Measurements from ENCODE around the gene MRTFA.
A peak's percentile ranks its signal among the peaks of the same experiment; 100 is the strongest.
"Not testable (repeated sequence)": the region's sequence is repeated elsewhere in the genome, so short reads cannot be mapped to it uniquely, and the experiment has no call there.

The MRTFA gene

GRCh38 chr22:40381461-40381860 lies 255.1 kb downstream of the MRTFA start:
- Histone ChIP-seq H3K4me3 (ENCODE audit: low read length in 2 of 2) (no peak overlapping the region), H2AFZ (ENCODE audit: low read length) (no peak overlapping the region), H3K79me1 (ENCODE audit: low read depth, low read length) (no peaks in the 10 kb centered on the region), H3K9me3 (replicated peaks in 1 of 2; ENCODE audit: control insufficient read depth in 2 of 2, insufficient read depth in 1 of 2, low read depth in 1 of 2, low read length in 2 of 2) (no peaks in the 10 kb centered on the region), H3K4ac (ENCODE audit: low read length) (no peak overlapping the region), H3K27ac (replicated peaks; ENCODE audit: low read length) (no peak overlapping the region), H2BK12ac (ENCODE audit: low read length) (no peak overlapping the region), H2BK120ac (ENCODE audit: low read depth, low read length) (no peak overlapping the region), H3K36me3 (replicated peaks in 1 of 2; ENCODE audit: control insufficient read depth in 2 of 2, insufficient read depth in 2 of 2, low read length in 2 of 2) (no peaks in the 10 kb centered on the region), H3K9ac (ENCODE audit: low read depth, low read length, poor library complexity) (no peak overlapping the region), H3K27me3 (ENCODE audit: control insufficient read depth in 3 of 3, insufficient read depth in 3 of 3, low read depth in 1 of 3, low read length in 3 of 3) (no peaks in the 10 kb centered on the region), H3K23ac (ENCODE audit: low read depth, low read length, poor library complexity) (no peak overlapping the region), H3K4me1 (ENCODE audit: control insufficient read depth in 2 of 2, insufficient read depth in 1 of 2, low read depth in 1 of 2, low read length in 2 of 2) (no peaks in the 10 kb centered on the region), H4K8ac (ENCODE audit: low read depth, low read length) (no peak overlapping the region), H2AK5ac (ENCODE audit: low read depth, low read length) (no peak overlapping the region), H2BK5ac (ENCODE audit: low read length) (no peak overlapping the region), H3K14ac (ENCODE audit: low read length) (no peak overlapping the region), H3K4me2 (ENCODE audit: insufficient read depth, low read length, poor library complexity, severe bottlenecking) (no peak overlapping the region), H2BK15ac (ENCODE audit: low read length) (no peak overlapping the region), H4K91ac (ENCODE audit: low read depth, low read length, poor library complexity) (no peak overlapping the region), H3K18ac (ENCODE audit: low read length) (no peak overlapping the region)
- no CpG with 5 or more reads among the region's 3 CpGs for WGBS, 2 donors (ENCODE audit: extremely low coverage in 2 of 2, insufficient read length in 2 of 2, insufficient replicate concordance in 1 of 2)
- DNase-seq (ENCODE audit: low spot score): no peak

GRCh38 chr22:40378448-40378847 lies 258.1 kb downstream of the MRTFA start:
- H3K27me3 ChIP-seq (ENCODE audit: control insufficient read depth in 3 of 3, insufficient read depth in 3 of 3, low read depth in 1 of 3, low read length in 3 of 3); DNase-seq (ENCODE audit: low spot score); H3K4me2 ChIP-seq (ENCODE audit: insufficient read depth, low read length, poor library complexity, severe bottlenecking); H3K79me1 ChIP-seq (ENCODE audit: low read depth, low read length); H3K36me3 ChIP-seq (replicated peaks in 1 of 2; ENCODE audit: control insufficient read depth in 2 of 2, insufficient read depth in 2 of 2, low read length in 2 of 2); H2BK12ac ChIP-seq (ENCODE audit: low read length); H4K8ac ChIP-seq (ENCODE audit: low read depth, low read length); H3K4me1 ChIP-seq (ENCODE audit: control insufficient read depth in 2 of 2, insufficient read depth in 1 of 2, low read depth in 1 of 2, low read length in 2 of 2); H4K91ac ChIP-seq (ENCODE audit: low read depth, low read length, poor library complexity); H3K4me3 ChIP-seq (ENCODE audit: low read length in 2 of 2); H3K9me3 ChIP-seq (replicated peaks in 1 of 2; ENCODE audit: control insufficient read depth in 2 of 2, insufficient read depth in 1 of 2, low read depth in 1 of 2, low read length in 2 of 2); H2BK5ac ChIP-seq (ENCODE audit: low read length); H3K18ac ChIP-seq (ENCODE audit: low read length); H3K9ac ChIP-seq (ENCODE audit: low read depth, low read length, poor library complexity); H3K27ac ChIP-seq (replicated peaks; ENCODE audit: low read length); H2AFZ ChIP-seq (ENCODE audit: low read length); H2BK15ac ChIP-seq (ENCODE audit: low read length); H3K4ac ChIP-seq (ENCODE audit: low read length); H3K14ac ChIP-seq (ENCODE audit: low read length); H3K23ac ChIP-seq (ENCODE audit: low read depth, low read length, poor library complexity); H2BK120ac ChIP-seq (ENCODE audit: low read depth, low read length); H2AK5ac ChIP-seq (ENCODE audit: low read depth, low read length): not testable (repeated sequence)
- WGBS, 2 donors (ENCODE audit: extremely low coverage in 2 of 2, insufficient read length in 2 of 2, insufficient replicate concordance in 1 of 2): no CpG with 5 or more reads among the region's 11 CpGs

GRCh38 chr22:40377931-40378330 lies 258.6 kb downstream of the MRTFA start:
- peaks cover 0 to 5% of the 10 kb centered on the region in 2 donors for H3K36me3 ChIP-seq (replicated peaks in 1 of 2; ENCODE audit: control insufficient read depth in 2 of 2, insufficient read depth in 2 of 2, low read length in 2 of 2)
- H3K4ac ChIP-seq (ENCODE audit: low read length): no peak overlapping the region
- no peaks in the 10 kb centered on the region for H3K79me1 ChIP-seq (ENCODE audit: low read depth, low read length)
- no peak overlapping the region for H2BK12ac ChIP-seq (ENCODE audit: low read length)
- no CpG with 5 or more reads among the region's 2 CpGs for WGBS, 2 donors (ENCODE audit: extremely low coverage in 2 of 2, insufficient read length in 2 of 2, insufficient replicate concordance in 1 of 2)
- H4K8ac ChIP-seq (ENCODE audit: low read depth, low read length): peak overlapping the region; percentile 57
- no peak overlapping the region for H4K91ac ChIP-seq (ENCODE audit: low read depth, low read length, poor library complexity)
- no peak overlapping the region for H3K4me3 ChIP-seq (ENCODE audit: low read length in 2 of 2)
- no peak overlapping the region for H2AK5ac ChIP-seq (ENCODE audit: low read depth, low read length)
- no peak overlapping the region for H2BK120ac ChIP-seq (ENCODE audit: low read depth, low read length)
- no peak overlapping the region for H3K4me2 ChIP-seq (ENCODE audit: insufficient read depth, low read length, poor library complexity, severe bottlenecking)
- no peak overlapping the region for H2BK5ac ChIP-seq (ENCODE audit: low read length)
- no peak overlapping the region for H3K23ac ChIP-seq (ENCODE audit: low read depth, low read length, poor library complexity)
- H3K9ac ChIP-seq (ENCODE audit: low read depth, low read length, poor library complexity): no peak overlapping the region
- no peak overlapping the region for H2AFZ ChIP-seq (ENCODE audit: low read length)
- H2BK15ac ChIP-seq (ENCODE audit: low read length): no peak overlapping the region
- no peak overlapping the region for H3K18ac ChIP-seq (ENCODE audit: low read length)
- H3K14ac ChIP-seq (ENCODE audit: low read length): no peak overlapping the region
- H3K4me1 ChIP-seq (ENCODE audit: control insufficient read depth in 2 of 2, insufficient read depth in 1 of 2, low read depth in 1 of 2, low read length in 2 of 2): no peaks in the 10 kb centered on the region
- H3K27me3 ChIP-seq (ENCODE audit: control insufficient read depth in 3 of 3, insufficient read depth in 3 of 3, low read depth in 1 of 3, low read length in 3 of 3): no peaks in the 10 kb centered on the region
- no peak for DNase-seq (ENCODE audit: low spot score)
- H3K27ac ChIP-seq (replicated peaks; ENCODE audit: low read length): no peak overlapping the region
- no peaks in the 10 kb centered on the region for H3K9me3 ChIP-seq (replicated peaks in 1 of 2; ENCODE audit: control insufficient read depth in 2 of 2, insufficient read depth in 1 of 2, low read depth in 1 of 2, low read length in 2 of 2)

GRCh38 chr22:40376149-40376548 lies 260.4 kb downstream of the MRTFA start:
- WGBS, 2 donors (ENCODE audit: extremely low coverage in 2 of 2, insufficient read length in 2 of 2, insufficient replicate concordance in 1 of 2): no CpG with 5 or more reads among the region's 5 CpGs
- no peaks in the 10 kb centered on the region for H3K27me3 ChIP-seq (ENCODE audit: control insufficient read depth in 3 of 3, insufficient read depth in 3 of 3, low read depth in 1 of 3, low read length in 3 of 3)

More at GRCh38 chr22:40376149-40376548, 260.4 kb downstream of the MRTFA start:
- no peak overlapping the region for H2BK12ac ChIP-seq (ENCODE audit: low read length)
- DNase-seq (ENCODE audit: low spot score): no peak
- no peak overlapping the region for H2BK5ac ChIP-seq (ENCODE audit: low read length)
- H4K91ac ChIP-seq (ENCODE audit: low read depth, low read length, poor library complexity): no peak overlapping the region
- no peak overlapping the region for H2AFZ ChIP-seq (ENCODE audit: low read length)
- H2AK5ac ChIP-seq (ENCODE audit: low read depth, low read length): no peak overlapping the region
- no peak overlapping the region for H3K4me2 ChIP-seq (ENCODE audit: insufficient read depth, low read length, poor library complexity, severe bottlenecking)
- H3K23ac ChIP-seq (ENCODE audit: low read depth, low read length, poor library complexity): no peak overlapping the region
- no peak overlapping the region for H4K8ac ChIP-seq (ENCODE audit: low read depth, low read length)
- no peaks in the 10 kb centered on the region for H3K4me1 ChIP-seq (ENCODE audit: control insufficient read depth in 2 of 2, insufficient read depth in 1 of 2, low read depth in 1 of 2, low read length in 2 of 2)
- H3K14ac ChIP-seq (ENCODE audit: low read length): no peak overlapping the region
- H2BK120ac ChIP-seq (ENCODE audit: low read depth, low read length): no peak overlapping the region
- H3K18ac ChIP-seq (ENCODE audit: low read length): no peak overlapping the region
- no peak overlapping the region for H3K27ac ChIP-seq (replicated peaks; ENCODE audit: low read length)
- H3K4ac ChIP-seq (ENCODE audit: low read length): no peak overlapping the region
- no peaks in the 10 kb centered on the region for H3K79me1 ChIP-seq (ENCODE audit: low read depth, low read length)
- H3K4me3 ChIP-seq (ENCODE audit: low read length in 2 of 2): no peak overlapping the region
- H3K9me3 ChIP-seq (replicated peaks in 1 of 2; ENCODE audit: control insufficient read depth in 2 of 2, insufficient read depth in 1 of 2, low read depth in 1 of 2, low read length in 2 of 2): no peaks in the 10 kb centered on the region
- H3K9ac ChIP-seq (ENCODE audit: low read depth, low read length, poor library complexity): no peak overlapping the region
- H2BK15ac ChIP-seq (ENCODE audit: low read length): no peak overlapping the region
- peaks cover 0 to 12% of the 10 kb centered on the region in 2 donors for H3K36me3 ChIP-seq (replicated peaks in 1 of 2; ENCODE audit: control insufficient read depth in 2 of 2, insufficient read depth in 2 of 2, low read length in 2 of 2)
